Measurements from ENCODE around the gene SNRNP70.

Gene SNRNP70

DNA sequence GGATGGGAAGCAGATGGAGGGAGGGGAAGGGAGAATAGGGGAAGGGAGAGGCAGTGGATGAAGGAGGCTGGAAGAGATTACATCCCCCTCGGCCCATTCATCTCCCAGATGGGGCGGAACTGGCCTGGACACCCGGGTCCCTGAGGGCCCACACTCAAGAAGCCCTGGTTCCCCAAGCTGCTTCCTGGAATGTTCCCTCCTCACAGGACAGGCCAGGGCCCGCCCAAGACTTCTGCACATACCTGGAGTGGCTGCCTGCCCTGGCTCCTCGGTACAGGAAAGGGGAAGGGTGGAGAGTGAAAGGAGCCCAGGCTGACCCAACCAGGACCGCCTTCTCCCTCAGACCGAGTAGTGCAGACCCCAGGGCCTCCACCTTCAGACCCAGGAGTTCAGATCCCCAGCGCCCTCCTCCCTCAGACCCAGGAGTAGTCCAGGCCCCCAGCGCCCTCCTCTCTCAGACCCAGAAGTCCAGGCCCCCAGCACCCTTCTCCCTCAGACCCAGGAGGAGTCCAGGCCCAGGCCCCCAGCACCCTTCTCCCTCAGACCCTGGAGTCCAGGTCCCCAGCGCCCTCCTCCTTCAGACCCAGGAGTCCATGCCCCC, 21.1 kb upstream of the SNRNP70 start:
- no peak overlapping the region for H3K27ac ChIP-seq (ENCODE audit: low read depth, low read length)

GRCh38 chr19:49064768-49065611, 20.3 kb upstream of the SNRNP70 start, which contains the start of gene NTF4:
NTF4 (minus strand) TSS chr19:49064818; CDS start chr19:49061997, 2,821 bp downstream.
- Histone ChIP-seq H3K4me2 (ENCODE audit: low read length) (0 out of 2 replicates have a peak within 1 kb of the TSS, but pooled peaks have one; percentile 11), H3K79me2 (ENCODE audit: control insufficient read depth, low read length) (no peaks in the 10 kb centered on the region), H3K4me3 (ENCODE audit: low read length) (no peak within 1 kb of the TSS), H3K27ac (ENCODE audit: low read depth, low read length) (no peak within 1 kb of the TSS), H3K36me3 (ENCODE audit: control insufficient read depth, low read length) (no peaks in the 10 kb centered on the region), H3F3A (ENCODE audit: control insufficient read depth, insufficient read depth) (no peaks in the 10 kb centered on the region), H3K27me3 (ENCODE audit: control insufficient read depth, low read length) (peaks cover 45% of the 10 kb centered on the region), H4K20me1 (ENCODE audit: control insufficient read depth, insufficient read depth, low read depth, low read length) (no peaks in the 10 kb centered on the region), H3K4me1 (ENCODE audit: control insufficient read depth, low read length) (no peaks in the 10 kb centered on the region), H3K9me3 (ENCODE audit: control insufficient read depth, insufficient read depth, low read length) (no peaks in the 10 kb centered on the region), H3K9me2 (replicated peaks; ENCODE audit: control insufficient read depth, low read length) (no peaks in the 10 kb centered on the region)
- TF ChIP-seq, protein P1, sequence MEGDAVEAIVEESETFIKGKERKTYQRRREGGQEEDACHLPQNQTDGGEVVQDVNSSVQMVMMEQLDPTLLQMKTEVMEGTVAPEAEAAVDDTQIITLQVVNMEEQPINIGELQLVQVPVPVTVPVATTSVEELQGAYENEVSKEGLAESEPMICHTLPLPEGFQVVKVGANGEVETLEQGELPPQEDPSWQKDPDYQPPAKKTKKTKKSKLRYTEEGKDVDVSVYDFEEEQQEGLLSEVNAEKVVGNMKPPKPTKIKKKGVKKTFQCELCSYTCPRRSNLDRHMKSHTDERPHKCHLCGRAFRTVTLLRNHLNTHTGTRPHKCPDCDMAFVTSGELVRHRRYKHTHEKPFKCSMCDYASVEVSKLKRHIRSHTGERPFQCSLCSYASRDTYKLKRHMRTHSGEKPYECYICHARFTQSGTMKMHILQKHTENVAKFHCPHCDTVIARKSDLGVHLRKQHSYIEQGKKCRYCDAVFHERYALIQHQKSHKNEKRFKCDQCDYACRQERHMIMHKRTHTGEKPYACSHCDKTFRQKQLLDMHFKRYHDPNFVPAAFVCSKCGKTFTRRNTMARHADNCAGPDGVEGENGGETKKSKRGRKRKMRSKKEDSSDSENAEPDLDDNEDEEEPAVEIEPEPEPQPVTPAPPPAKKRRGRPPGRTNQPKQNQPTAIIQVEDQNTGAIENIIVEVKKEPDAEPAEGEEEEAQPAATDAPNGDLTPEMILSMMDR (IDR thresholded peaks at IDR 0.05; ENCODE audit: low read depth, low read length, poor library complexity, severe bottlenecking) = no peak
- no peak for TF ChIP-seq EZH2phosphoT487 (IDR thresholded peaks at IDR 0.05; ENCODE audit: borderline replicate concordance, low read length)

More for the DNA sequence above, 21.1 kb upstream of the SNRNP70 start:
- Histone ChIP-seq H3K79me2 (ENCODE audit: control insufficient read depth, low read length) (no peaks in the 10 kb centered on the region), H3K4me3 (ENCODE audit: low read length) (no peak overlapping the region), H3K9me3 (ENCODE audit: control insufficient read depth, insufficient read depth, low read length) (no peaks in the 10 kb centered on the region), H3K9me2 (replicated peaks; ENCODE audit: control insufficient read depth, low read length) (no peaks in the 10 kb centered on the region), H3K4me2 (ENCODE audit: low read length) (no peak overlapping the region), H3K36me3 (ENCODE audit: control insufficient read depth, low read length) (no peaks in the 10 kb centered on the region), H3F3A (ENCODE audit: control insufficient read depth, insufficient read depth) (no peaks in the 10 kb centered on the region), H3K27me3 (ENCODE audit: control insufficient read depth, low read length) (peaks cover 49% of the 10 kb centered on the region), H3K4me1 (ENCODE audit: control insufficient read depth, low read length) (no peaks in the 10 kb centered on the region), H4K20me1 (ENCODE audit: control insufficient read depth, insufficient read depth, low read depth, low read length) (no peaks in the 10 kb centered on the region)
- TF ChIP-seq EZH2phosphoT487 (IDR thresholded peaks at IDR 0.05; ENCODE audit: borderline replicate concordance, low read length) = no peak
- TF ChIP-seq, protein P1 (IDR thresholded peaks at IDR 0.05; ENCODE audit: low read depth, low read length, poor library complexity, severe bottlenecking) = no peak

DNA sequence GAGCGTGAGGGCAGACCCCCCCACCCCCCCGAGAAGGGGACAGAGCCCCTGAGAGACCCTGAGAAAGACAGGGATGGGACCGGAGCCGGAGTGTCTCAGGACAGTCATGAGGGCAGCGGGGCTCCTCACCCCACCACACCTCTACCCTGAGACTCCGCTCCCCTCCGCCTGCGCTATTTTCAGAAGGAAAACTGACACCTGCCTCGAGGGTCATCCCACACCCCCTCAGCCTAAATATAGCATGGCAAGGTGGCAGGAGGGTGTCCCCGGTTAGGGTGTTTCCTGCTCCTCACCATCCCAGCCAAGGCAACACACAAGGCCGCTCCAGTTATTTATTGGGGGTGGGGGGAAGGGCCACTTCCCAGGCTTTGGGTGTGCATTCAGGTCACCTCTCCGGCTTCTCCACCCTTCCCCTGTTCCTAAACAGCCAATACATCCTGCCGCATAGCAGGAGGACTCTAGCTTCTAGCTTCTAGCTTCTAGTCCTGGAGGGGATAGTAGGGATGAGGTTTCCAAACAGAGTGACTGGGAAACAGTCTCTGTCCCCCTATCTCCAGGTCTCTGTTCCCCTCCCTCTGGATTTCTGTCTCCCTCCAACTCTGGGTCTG, 19.2 kb upstream of the SNRNP70 start:
- H3K27me3 ChIP-seq (ENCODE audit: control insufficient read depth, low read length) = peaks cover 39% of the 10 kb centered on the region
- H4K20me1 ChIP-seq (ENCODE audit: control insufficient read depth, insufficient read depth, low read depth, low read length) = no peaks in the 10 kb centered on the region
- H3K36me3 ChIP-seq (ENCODE audit: control insufficient read depth, low read length) = no peaks in the 10 kb centered on the region
- H3K27ac ChIP-seq (ENCODE audit: low read depth, low read length) = no peak overlapping the region
- H3K79me2 ChIP-seq (ENCODE audit: control insufficient read depth, low read length) = no peaks in the 10 kb centered on the region
- H3F3A ChIP-seq (ENCODE audit: control insufficient read depth, insufficient read depth) = no peaks in the 10 kb centered on the region
- no peak overlapping the region for H3K4me2 ChIP-seq (ENCODE audit: low read length)
- no peak overlapping the region for H3K4me3 ChIP-seq (ENCODE audit: low read length)
- H3K4me1 ChIP-seq (ENCODE audit: control insufficient read depth, low read length) = no peaks in the 10 kb centered on the region
- no peaks in the 10 kb centered on the region for H3K9me2 ChIP-seq (replicated peaks; ENCODE audit: control insufficient read depth, low read length)
- no peaks in the 10 kb centered on the region for H3K9me3 ChIP-seq (ENCODE audit: control insufficient read depth, insufficient read depth, low read length)
- TF ChIP-seq, protein P1 (IDR thresholded peaks at IDR 0.05; ENCODE audit: low read depth, low read length, poor library complexity, severe bottlenecking) = no peak
- TF ChIP-seq EZH2phosphoT487 (IDR thresholded peaks at IDR 0.05; ENCODE audit: borderline replicate concordance, low read length) = no peak
